Anterior cingulate cortex (tissue), 58 donors: ENCODE data around the gene SLC25A12.
"Not testable (repeated sequence)": the region's sequence is repeated elsewhere in the genome, so short reads cannot be mapped to it uniquely, and the experiment has no call there.

Experiments used
- DNase-seq, 58 donors: peaks; one replicate each; lab custom pipeline; 2025; lab: John Stamatoyannopoulos, UW

SLC25A12 gene

DNA sequence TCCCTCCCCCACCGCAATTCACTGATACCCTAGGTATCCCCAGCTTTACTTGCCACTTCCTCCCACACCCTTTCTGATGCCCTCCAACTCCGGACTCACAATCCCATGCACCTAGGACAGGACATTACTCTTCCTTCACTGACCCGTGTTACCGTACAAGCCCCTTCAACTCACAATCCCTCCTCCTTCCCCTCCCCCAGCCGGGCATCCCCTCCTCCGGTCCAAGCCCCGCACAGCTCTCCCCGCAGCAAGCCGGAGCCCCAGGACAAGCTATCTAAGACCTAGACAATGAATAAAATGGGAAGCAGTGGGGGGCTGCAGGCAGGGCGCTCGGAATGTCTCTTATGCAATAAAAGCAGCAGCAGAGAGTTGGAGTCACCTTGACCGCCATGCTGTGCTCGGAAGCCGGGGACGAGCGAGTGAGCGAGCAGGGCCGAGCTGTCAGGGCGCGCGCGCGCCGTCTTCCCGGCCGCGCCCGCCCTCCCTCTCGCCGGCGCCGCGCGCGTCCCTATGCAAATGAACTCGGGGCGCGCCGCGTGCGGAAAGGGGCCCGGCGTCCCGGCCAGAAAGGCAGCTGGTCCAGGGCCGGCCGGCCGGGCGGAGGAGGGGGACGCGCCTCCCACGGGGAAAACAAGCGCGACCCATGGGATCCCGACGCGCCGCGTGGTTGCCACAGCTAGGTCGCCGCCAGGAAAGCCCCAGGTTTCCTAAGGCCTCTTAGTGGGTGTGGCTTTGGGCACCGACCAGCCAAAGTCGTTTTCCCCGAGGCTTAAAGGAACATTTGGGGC, at the start of gene SLC25A12:
Gene SLC25A12 (minus strand): TSS at position 421 of the 788 bp plus-strand sequence. CDS start 30 bp downstream, at position 391.
- peak in 57 of 58 donors; percentile 24 to 83 (median 65) for DNase-seq

- DNase-seq, result no peak
These were observed 47.3 kb upstream of the SLC25A12 start for GRCh38 chr2:171941316-171941699.

- DNase-seq, result no peak
These were observed 45.7 kb upstream of the SLC25A12 start for GRCh38 chr2:171939743-171940071.

- no peak for DNase-seq
These were observed 45.2 kb upstream of the SLC25A12 start for GRCh38 chr2:171939058-171939742.

GRCh38 chr2:171930385-171930784, 36.3 kb upstream of the SLC25A12 start:
- no peak for DNase-seq

DNA sequence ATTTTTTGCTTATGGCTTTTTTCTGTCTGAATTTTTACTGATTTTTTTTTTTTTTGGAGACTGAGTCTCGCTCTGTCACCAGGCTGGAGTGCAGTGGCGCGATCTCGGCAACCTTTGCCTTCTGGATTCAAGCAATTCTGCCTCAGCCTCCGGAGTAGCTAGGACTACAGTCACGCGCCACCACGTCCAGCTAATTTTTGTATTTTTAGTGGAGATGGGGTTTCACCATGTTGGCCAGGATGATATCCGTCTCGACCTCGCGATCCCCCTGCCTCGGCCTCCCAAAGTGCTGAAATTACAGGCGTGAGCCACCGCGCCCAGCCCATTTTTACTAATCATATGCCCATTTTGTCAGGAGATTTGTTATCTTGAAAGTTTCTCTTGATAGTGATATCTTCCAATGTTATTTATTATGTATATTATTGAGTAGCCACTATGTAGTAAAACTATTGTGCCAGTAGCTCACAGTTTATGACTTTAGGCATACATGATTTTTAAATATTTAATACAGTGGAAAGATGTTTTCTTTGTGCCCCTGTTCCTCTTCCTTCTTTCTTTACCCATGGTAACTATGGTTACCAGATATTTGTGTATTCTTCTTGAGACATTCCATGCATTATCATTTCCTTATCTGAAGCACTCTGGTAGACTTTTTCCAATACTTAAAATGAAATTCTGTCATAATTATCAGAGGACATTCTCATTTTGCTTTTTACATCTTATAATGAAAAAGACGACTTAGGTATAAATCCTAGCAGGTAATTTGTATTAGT, 30.3 kb upstream of the SLC25A12 start:
- no peak for DNase-seq

- DNase-seq, result peak in 3 of 58 donors; percentile 3 to 7 (median 5)
These were observed 29.2 kb upstream of the SLC25A12 start for GRCh38 chr2:171923206-171923605.

DNA sequence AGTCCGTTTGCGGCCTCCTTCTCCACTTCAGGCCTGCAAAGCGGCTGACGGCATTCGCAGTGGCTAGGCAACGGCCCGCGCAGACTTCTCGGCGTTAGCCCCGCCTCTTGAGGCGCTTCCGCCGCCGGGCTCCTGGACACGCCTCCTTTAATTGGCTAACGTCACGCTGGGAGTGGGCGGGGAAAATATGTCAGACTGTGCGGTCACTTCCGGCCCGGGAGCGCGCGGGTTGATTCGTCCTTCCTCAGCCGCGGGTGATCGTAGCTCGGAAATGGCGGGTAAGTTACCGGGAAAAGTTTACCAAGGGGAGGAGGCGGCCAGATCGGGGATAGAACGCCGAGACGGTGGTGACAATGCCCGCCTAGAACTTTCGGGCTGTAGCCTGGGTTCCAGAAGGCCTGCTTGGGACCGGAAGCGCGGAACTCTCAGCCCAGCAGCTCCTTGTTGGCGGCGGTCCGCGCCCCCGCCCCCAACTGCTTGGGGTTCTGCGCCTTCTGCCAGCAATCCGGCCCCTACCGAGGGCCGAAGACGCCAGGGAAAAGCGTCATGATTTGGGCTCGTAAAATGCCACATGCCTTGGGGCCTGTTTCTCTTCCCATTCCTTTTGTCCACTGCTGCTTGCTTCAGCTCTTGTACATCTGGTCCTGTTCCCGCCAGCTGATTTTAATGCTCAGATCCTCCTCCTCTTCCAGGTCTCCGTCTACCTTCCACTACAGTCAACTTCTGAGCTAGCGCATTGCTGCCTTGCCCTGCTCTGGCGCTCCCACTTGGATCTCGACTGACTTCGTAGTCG, 28.4 kb upstream of the SLC25A12 start, which contains the start of gene HAT1:
Gene HAT1 (plus strand): TSS at position 232 of the 793 bp plus-strand sequence. CDS start 40 bp downstream, at position 272.
- DNase-seq, result peak; percentile 78 to 99 (median 96)

DNA sequence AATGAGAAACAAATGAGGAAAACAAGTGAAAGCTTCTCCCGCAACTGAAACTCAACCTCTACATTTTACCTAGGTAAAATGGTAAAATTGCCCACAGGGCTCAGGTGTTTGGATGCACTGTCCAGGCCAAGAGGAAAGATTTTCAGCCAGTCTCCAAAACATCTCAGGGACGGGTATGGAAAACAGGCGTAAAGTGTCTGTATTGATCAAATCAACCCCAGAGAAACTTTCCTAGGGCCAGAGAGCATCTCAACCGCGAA, 27.9 kb upstream of the SLC25A12 start:
- no peak for DNase-seq

DNA sequence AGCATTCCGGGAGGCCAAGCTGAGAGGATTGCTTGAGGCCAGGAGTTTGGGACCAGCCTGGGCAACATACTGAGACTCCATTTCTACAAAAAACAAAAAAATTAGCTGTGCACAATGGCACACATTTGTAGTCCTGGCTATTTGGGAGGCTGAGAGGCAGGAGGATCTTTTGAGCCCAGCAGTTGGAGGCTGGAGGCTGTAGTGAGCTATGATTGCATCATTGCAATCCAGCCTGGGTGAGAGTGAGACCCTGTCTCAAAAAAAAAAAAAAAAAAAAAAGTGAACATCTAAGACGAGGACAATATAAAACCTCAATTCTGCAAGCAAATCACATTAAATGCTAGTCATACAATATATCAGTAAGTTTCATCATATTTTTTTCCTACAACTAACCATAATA, 25.4 kb upstream of the SLC25A12 start:
- DNase-seq, result no peak

- no peak for DNase-seq
These were observed 19.5 kb upstream of the SLC25A12 start for GRCh38 chr2:171913517-171913916.

DNA sequence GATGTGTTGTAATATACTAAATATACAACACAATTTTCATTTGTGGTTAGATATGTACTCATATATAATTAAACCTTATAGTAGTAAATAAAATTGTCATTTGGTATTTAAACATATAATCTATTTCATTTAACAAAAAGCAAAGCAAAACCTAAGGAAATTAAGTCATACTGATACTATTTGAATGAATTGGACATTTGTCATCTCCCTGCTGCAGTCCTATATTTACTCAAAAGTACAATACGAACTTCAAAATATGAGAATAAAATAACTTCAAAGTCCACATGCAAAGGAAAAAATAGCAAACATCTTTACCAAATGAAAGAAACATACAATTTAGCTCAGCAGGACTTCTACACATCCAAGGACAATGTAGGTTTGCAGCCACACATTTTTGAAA, 16.4 kb upstream of the SLC25A12 start:
- no peak for DNase-seq

DNA sequence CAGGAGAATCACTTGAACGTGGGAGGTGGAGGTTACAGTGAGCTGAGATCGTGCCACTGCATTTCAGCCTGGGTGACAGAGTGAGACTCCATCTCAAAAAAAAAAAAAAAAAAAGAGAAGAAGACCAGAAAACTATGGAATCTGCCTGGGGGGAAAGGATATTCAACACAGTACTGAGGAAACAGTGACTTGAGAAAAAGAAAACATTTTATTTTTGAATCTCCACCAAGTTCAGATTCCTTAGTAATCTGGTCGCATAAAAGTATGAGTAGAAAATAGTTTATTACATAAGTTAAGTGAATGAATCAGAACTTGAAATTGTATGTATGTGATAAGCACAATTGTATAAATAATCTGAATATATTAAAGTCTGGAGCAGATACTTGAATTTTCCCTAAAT, 15.2 kb upstream of the SLC25A12 start:
- DNase-seq, result no peak

- DNase-seq, result no peak
These were observed 14.2 kb upstream of the SLC25A12 start for GRCh38 chr2:171908235-171908634.

DNA sequence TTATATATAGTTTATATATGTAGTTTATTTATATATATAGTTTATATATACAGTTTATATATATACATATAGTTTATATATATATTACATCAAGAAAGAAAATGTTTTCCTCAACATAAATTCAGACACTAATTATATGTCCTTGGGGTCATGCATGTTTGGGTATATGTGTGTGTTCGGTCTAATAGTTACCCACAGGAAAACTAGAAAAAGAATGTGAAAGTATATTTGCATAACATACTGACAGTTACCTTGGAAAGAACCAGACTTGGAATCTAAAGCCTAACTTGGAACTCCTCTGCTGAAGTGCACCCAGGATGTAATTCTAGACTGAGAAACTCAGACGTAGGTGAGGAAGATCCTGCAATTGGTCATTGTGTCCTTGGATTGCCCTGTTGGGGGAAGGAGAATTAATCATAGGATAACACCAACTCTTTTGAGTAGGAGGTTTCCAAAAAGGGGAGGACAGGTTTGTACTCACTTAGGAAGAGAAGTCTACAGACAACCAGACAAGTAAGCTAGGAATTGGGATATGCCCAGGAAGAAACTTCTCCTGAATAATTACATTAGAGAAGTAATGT, 8.9 kb upstream of the SLC25A12 start:
- no peak for DNase-seq

DNA sequence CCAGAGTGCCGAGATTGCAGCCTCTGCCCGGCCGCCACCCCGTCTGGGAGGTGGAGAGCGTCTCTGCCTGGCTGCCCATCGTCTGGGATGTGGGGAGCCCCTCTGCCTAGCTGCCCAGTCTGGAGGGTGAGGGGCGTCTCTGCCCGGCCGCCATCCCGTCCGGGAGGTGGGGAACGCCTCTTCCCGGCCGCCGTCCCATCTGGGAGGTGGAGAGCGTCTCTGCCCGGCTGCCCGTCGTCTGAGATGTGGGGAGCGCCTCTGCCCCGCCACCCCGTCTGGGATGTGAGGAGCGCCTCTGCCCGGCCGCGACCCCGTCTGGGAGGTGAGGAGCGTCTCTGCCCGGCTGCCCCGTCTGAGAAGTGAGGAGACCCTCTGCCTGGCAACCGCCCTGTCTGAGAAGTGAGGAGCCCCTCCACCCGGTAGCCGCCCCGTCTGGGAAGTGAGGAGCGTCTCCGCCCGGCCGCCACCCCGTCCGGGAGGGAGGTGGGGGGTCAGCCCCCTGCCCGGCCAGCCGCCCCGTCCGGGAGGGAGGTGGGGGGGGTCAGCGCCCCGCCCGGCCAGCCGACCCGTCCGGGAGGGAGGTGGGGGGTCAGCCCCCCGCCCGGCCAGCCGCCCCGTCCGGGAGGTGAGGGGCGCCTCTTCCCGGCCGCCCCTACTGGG, 5.7 kb upstream of the SLC25A12 start:
- DNase-seq, result not testable (repeated sequence)

GRCh38 chr2:171895786-171896185, 1.7 kb upstream of the SLC25A12 start:
- DNase-seq, result no peak

DNA sequence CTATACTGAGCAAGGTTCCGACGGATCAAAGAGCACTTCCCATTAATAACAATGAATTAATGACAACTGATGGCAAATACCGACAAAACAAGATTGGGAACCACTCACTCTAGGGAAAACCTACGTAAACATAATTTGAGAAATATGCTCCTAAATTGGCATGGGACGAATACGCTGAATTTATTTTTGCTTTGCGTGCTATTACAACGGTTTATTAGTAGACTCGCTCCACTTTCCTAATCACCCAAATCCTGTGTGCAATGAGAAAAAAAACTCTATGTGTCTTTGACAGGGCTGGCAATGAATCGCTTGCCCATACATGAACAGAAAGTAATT, 536 bp upstream of the SLC25A12 start:
- no peak for DNase-seq

DNA sequence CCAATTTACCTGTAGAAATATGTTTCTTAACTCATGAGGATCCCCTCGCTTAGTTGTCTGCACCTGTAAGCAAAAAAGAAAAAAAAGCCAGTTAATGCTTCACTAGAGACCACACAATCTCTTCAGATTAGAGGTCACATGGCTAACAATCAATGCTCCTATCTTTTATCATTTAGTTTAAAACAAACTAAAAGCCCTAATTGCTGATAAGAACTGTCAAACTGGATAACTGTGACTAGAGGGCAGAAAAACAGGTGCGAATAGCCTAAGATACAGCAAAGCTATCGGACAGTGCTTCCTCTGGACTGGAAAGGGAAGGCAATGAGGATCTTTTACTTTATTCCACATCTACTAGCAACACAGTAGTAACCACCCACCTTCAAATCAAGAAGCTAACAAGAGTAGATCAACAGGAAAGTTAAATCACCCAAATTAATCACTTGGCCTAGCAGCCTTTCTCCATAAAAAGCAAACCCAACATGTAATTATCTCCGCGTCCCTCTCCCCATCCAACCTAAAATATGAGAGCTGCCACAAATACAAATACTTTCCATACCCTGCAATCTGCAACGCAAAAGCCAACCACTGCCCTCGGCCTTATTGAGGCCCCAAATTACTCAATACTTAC, 734 bp downstream of the SLC25A12 start:
- no peak for DNase-seq
